SU-DHL-6 (cell line): ENCODE results near the gene ANKK1.

ENCODE experiments used
- CTCF ChIP-seq: fragments of 200-600 bp; sonication (generic); IDR thresholded peaks from one replicate; pipeline ENCODE4 v1.5.1; 2017; ENCODE audit warnings: antibody characterized with exemption, mild to moderate bottlenecking, low read length, moderate library complexity; ENCODE audit not compliant: insufficient read depth, poor library complexity, severe bottlenecking
- EZH2phosphoT487 ChIP-seq: fragments of 200-600 bp; sonication (generic), shearing (Covaris generic); conservative IDR thresholded peaks from 2 replicates; pipeline ENCODE4 v1.6.1; 2018; ENCODE audit warnings: mild to moderate bottlenecking, antibody characterized with exemption, low read length, moderate library complexity, mixed read lengths

- no peak for TF ChIP-seq CTCF
- no peak for TF ChIP-seq EZH2phosphoT487
Observed at GRCh38 chr11:113372309-113372708, 15.3 kb upstream of the ANKK1 start.
